GM12865 (cell line): ENCODE measurements around the gene CNOT4.

Source experiments
- DNase-seq: peaks from one replicate; pipeline ENCODE4 v3.0.0; 2010; ENCODE audit warnings: low read depth
- H3K4me3 ChIP-seq: 2 replicates; pipeline ENCODE4 v1.5.1; 2011; ENCODE audit warnings: mild to moderate bottlenecking, low read depth, low read length, control low read depth
- CTCF ChIP-seq: IDR thresholded peaks from 2 replicates; pipeline ENCODE4 v1.5.1; 2011; ENCODE audit warnings: low read length, control low read depth, low read depth, inconsistent platforms; ENCODE audit not compliant: insufficient read depth; ENCODE audit errors: missing control alignments

Gene CNOT4

GRCh38 chr7:135410543-135410942 is 99.4 kb downstream of the CNOT4 start:
- no peak for TF ChIP-seq CTCF
- no peak for DNase-seq
- no peak overlapping the region for H3K4me3 ChIP-seq

- DNase-seq: no peak
- no peak overlapping the region for H3K4me3 ChIP-seq
- TF ChIP-seq CTCF: no peak
Observed at GRCh38 chr7:135409845-135410542, 99.9 kb downstream of the CNOT4 start.

- TF ChIP-seq CTCF: no peak
- DNase-seq: no peak
- H3K4me3 ChIP-seq: no peak overlapping the region
Observed at GRCh38 chr7:135407884-135408283, 102.0 kb downstream of the CNOT4 start.

GRCh38 chr7:135406918-135407317 is 103.0 kb downstream of the CNOT4 start:
- no peak for DNase-seq
- TF ChIP-seq CTCF: no peak
- no peak overlapping the region for H3K4me3 ChIP-seq

GRCh38 chr7:135405969-135406368 is 103.9 kb downstream of the CNOT4 start:
- DNase-seq: no peak
- no peak overlapping the region for H3K4me3 ChIP-seq
- no peak for TF ChIP-seq CTCF

- no peak overlapping the region for H3K4me3 ChIP-seq
- no peak for TF ChIP-seq CTCF
- no peak for DNase-seq
Observed at GRCh38 chr7:135403302-135403701, 106.6 kb downstream of the CNOT4 start.

- H3K4me3 ChIP-seq: no peak overlapping the region
- DNase-seq: no peak
- TF ChIP-seq CTCF: no peak
Observed at GRCh38 chr7:135397689-135398088, 112.2 kb downstream of the CNOT4 start.
